GM12878 (cell line): ENCODE measurements around the gene FOXR1. TPM values are rescaled to one million over a fixed set of nuclear protein-coding genes. Genes with fewer than 3 reads are reported as not detected.
A peak's percentile ranks its signal among the peaks of the same experiment; 100 is the strongest.

Experiments used
- ATF7 ChIP-seq: fragments of 450-650 bp; IDR thresholded peaks from 2 replicates; pipeline ENCODE4 v1.6.1; 2016; ENCODE audit warnings: low read depth, mild to moderate bottlenecking
- CBFB ChIP-seq: IDR thresholded peaks from 2 replicates; pipeline ENCODE4 v1.6.1; 2016; ENCODE audit warnings: antibody characterized with exemption, low read depth
- CREB1 ChIP-seq: IDR thresholded peaks from 2 replicates; pipeline ENCODE4 v1.6.1; 2012; ENCODE audit warnings: low read depth, mild to moderate bottlenecking, inconsistent platforms
- FOXK2 ChIP-seq: fragments of 450-650 bp; IDR thresholded peaks from 2 replicates; pipeline ENCODE4 v1.6.1; 2017; ENCODE audit warnings: mild to moderate bottlenecking, moderate library complexity
- GATAD2B ChIP-seq: fragments of 450-650 bp; conservative IDR thresholded peaks from 2 replicates; pipeline ENCODE4 v1.6.1; 2017; ENCODE audit warnings: low read depth, mild to moderate bottlenecking, moderate library complexity
- HDAC6 ChIP-seq: fragments of 200-600 bp; sonication (generic); IDR thresholded peaks from one replicate; pipeline ENCODE4 v1.8.0; 2017; ENCODE audit warnings: antibody characterized with exemption; ENCODE audit not compliant: unreplicated experiment
- IKZF2 ChIP-seq, 2 experiments: fragments of 450-650 bp; IDR thresholded peaks; 2 replicates each; pipeline ENCODE4 v1.6.1; 2017; ENCODE audit warnings: mild to moderate bottlenecking in 2 of 2, moderate library complexity in 2 of 2
- MTA3 ChIP-seq: IDR thresholded peaks from 2 replicates; pipeline ENCODE4 v1.6.1; 2012; ENCODE audit warnings: low read length, inconsistent platforms, borderline replicate concordance
- NFXL1 ChIP-seq: fragments of 450-650 bp; IDR thresholded peaks from 2 replicates; pipeline ENCODE4 v1.6.1; 2017; ENCODE audit warnings: antibody characterized with exemption, mild to moderate bottlenecking, borderline replicate concordance
- RUNX3 ChIP-seq: IDR thresholded peaks from 2 replicates; pipeline ENCODE4 v1.6.1; 2012; ENCODE audit warnings: low read length, inconsistent platforms
- SIN3A ChIP-seq: IDR thresholded peaks from 2 replicates; pipeline ENCODE4 v1.6.1; 2012; ENCODE audit warnings: low read depth, low read length, improper control_type of control experiment
- SMAD1 ChIP-seq: fragments of 450-650 bp; IDR thresholded peaks from 2 replicates; pipeline ENCODE4 v1.6.1; 2018; ENCODE audit warnings: mild to moderate bottlenecking, low read depth; ENCODE audit not compliant: partially characterized antibody
- SMC3 ChIP-seq: IDR thresholded peaks from 2 replicates; pipeline ENCODE4 v1.6.1; 2011; ENCODE audit warnings: low read length, improper control_type of control experiment, borderline replicate concordance
- SUZ12 ChIP-seq: fragments of 200-600 bp; sonication (generic); IDR thresholded peaks from one replicate; pipeline ENCODE4 v1.6.1; 2018; ENCODE audit warnings: antibody characterized with exemption, mild to moderate bottlenecking; ENCODE audit not compliant: unreplicated experiment
- ZBED1 ChIP-seq: IDR thresholded peaks from 2 replicates; pipeline ENCODE4 v1.6.1; 2016; ENCODE audit warnings: borderline replicate concordance
- ZNF384 ChIP-seq: IDR thresholded peaks from 2 replicates; pipeline ENCODE4 v1.6.1; 2012; ENCODE audit warnings: low read depth, mild to moderate bottlenecking, low read length, improper control_type of control experiment, borderline replicate concordance
- ZSCAN29 ChIP-seq: fragments of 450-650 bp; IDR thresholded peaks from 2 replicates; pipeline ENCODE4 v1.6.1; 2017; ENCODE audit warnings: mild to moderate bottlenecking, moderate library complexity
- polyA plus RNA-seq, 11 experiments: library from polyadenylated mRNA; depleted of rRNA in 4 of 11; unstranded in 6 of 11; stranded (reverse) in 5 of 11; fragments of >200 nt; fragmentation: Nextera tagmentation in 4 of 11; fragmentation: Illumina TruSeq in 1 of 11; extraction: Ambion mirVana in 4 of 11; extraction: Trizol in 1 of 11; gene quantifications; 1 replicate in 1 of 11; 2 replicates in 10 of 11; pipeline versions ENCODE4 v1.2.1 to v1.2.3, GENCODE V29; 2011 to 2016; ENCODE audit warnings: inconsistent platforms in 2 of 11, missing spikeins in 2 of 11, low read depth in 1 of 11
- total RNA-seq, 4 experiments: library from RNA; depleted of rRNA in 3 of 4; stranded (reverse); fragments of >200 nt in 3 of 4; fragmentation: Illumina TruSeq in 1 of 4; extraction: Trizol in 1 of 4; gene quantifications; 2 replicates each; pipeline versions ENCODE4 v1.2.1 to v1.2.3, GENCODE V29; 2013 to 2021
- TF ChIP-seq, protein P1 (sequence below): fragments of 450-650 bp; IDR thresholded peaks from 2 replicates; pipeline ENCODE4 v1.6.1; 2017; ENCODE audit warnings: mild to moderate bottlenecking, moderate library complexity
- TF ChIP-seq, protein P2 (sequence below): fragments of 450-650 bp; IDR thresholded peaks from 2 replicates; pipeline ENCODE4 v1.6.1; 2016; ENCODE audit warnings: mild to moderate bottlenecking
- TF ChIP-seq, protein P3 (sequence below): fragments of 150-350 bp; IDR thresholded peaks from 2 replicates; pipeline ENCODE4 v1.6.1; 2016; ENCODE audit warnings: low read depth, low read length

Gene FOXR1
- total and polyA plus RNA-seq, 10 of the 15 experiments (the other 5 are each of a cell fraction or from before 2014, with no cell fraction given) = not detected

DNA sequence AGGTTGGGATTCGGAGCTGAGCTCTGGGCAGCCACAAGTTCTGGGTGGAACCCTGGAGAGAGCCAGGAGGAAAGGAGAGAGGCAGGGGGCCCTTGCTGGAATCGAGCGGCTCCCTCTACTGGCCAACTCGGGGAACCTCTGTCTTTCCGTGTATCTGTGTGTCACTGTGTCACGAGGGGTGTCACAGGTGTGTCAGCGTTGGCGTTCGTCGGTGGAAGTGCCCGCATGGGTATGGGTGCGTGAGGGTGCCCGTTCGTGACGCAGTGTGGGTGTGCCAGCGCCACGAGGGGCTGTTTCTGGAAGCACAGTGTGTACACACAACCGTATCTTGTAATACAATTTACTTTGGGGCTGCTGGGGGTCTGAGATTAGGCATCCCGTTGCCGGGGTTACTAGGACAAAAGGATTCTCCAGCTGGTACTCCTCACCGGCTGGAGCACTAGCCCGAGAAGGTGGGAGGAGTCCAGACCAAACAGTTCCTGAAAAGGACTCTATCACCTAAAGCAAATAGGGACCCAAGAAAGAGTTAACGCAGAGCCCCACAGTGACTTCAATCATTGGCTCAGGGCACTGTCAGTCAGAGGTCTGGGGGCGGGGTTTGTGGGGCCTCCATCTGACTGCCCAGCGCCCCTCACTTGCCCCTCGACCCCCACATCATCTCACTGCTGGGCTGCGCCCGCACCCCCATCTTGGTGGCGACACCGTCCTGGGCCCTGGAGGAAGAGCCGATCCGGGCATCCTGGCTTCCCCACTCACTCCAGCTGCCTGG, 43.3 kb upstream of the FOXR1 start (continued):
- TF ChIP-seq, protein P1, sequence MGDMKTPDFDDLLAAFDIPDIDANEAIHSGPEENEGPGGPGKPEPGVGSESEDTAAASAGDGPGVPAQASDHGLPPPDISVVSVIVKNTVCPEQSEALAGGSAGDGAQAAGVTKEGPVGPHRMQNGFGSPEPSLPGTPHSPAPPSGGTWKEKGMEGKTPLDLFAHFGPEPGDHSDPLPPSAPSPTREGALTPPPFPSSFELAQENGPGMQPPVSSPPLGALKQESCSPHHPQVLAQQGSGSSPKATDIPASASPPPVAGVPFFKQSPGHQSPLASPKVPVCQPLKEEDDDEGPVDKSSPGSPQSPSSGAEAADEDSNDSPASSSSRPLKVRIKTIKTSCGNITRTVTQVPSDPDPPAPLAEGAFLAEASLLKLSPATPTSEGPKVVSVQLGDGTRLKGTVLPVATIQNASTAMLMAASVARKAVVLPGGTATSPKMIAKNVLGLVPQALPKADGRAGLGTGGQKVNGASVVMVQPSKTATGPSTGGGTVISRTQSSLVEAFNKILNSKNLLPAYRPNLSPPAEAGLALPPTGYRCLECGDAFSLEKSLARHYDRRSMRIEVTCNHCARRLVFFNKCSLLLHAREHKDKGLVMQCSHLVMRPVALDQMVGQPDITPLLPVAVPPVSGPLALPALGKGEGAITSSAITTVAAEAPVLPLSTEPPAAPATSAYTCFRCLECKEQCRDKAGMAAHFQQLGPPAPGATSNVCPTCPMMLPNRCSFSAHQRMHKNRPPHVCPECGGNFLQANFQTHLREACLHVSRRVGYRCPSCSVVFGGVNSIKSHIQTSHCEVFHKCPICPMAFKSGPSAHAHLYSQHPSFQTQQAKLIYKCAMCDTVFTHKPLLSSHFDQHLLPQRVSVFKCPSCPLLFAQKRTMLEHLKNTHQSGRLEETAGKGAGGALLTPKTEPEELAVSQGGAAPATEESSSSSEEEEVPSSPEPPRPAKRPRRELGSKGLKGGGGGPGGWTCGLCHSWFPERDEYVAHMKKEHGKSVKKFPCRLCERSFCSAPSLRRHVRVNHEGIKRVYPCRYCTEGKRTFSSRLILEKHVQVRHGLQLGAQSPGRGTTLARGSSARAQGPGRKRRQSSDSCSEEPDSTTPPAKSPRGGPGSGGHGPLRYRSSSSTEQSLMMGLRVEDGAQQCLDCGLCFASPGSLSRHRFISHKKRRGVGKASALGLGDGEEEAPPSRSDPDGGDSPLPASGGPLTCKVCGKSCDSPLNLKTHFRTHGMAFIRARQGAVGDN = peak; percentile 62
- no peak for TF ChIP-seq ZSCAN29
- TF ChIP-seq ZNF384 = peak; percentile 28; the same call in 1 of the 2 replicates
- peak; percentile 72 for TF ChIP-seq ATF7
- TF ChIP-seq NFXL1 = no peak
- TF ChIP-seq RUNX3 = no peak
- TF ChIP-seq GATAD2B = peak; percentile 92
- TF ChIP-seq, protein P2, sequence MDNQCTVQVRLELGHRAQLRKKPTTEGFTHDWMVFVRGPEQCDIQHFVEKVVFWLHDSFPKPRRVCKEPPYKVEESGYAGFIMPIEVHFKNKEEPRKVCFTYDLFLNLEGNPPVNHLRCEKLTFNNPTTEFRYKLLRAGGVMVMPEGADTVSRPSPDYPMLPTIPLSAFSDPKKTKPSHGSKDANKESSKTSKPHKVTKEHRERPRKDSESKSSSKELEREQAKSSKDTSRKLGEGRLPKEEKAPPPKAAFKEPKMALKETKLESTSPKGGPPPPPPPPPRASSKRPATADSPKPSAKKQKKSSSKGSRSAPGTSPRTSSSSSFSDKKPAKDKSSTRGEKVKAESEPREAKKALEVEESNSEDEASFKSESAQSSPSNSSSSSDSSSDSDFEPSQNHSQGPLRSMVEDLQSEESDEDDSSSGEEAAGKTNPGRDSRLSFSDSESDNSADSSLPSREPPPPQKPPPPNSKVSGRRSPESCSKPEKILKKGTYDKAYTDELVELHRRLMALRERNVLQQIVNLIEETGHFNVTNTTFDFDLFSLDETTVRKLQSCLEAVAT = peak; percentile 69
- TF ChIP-seq MTA3 = no peak
- no peak for TF ChIP-seq SUZ12
- peak; percentile 60 for TF ChIP-seq SIN3A
- TF ChIP-seq, protein P3, sequence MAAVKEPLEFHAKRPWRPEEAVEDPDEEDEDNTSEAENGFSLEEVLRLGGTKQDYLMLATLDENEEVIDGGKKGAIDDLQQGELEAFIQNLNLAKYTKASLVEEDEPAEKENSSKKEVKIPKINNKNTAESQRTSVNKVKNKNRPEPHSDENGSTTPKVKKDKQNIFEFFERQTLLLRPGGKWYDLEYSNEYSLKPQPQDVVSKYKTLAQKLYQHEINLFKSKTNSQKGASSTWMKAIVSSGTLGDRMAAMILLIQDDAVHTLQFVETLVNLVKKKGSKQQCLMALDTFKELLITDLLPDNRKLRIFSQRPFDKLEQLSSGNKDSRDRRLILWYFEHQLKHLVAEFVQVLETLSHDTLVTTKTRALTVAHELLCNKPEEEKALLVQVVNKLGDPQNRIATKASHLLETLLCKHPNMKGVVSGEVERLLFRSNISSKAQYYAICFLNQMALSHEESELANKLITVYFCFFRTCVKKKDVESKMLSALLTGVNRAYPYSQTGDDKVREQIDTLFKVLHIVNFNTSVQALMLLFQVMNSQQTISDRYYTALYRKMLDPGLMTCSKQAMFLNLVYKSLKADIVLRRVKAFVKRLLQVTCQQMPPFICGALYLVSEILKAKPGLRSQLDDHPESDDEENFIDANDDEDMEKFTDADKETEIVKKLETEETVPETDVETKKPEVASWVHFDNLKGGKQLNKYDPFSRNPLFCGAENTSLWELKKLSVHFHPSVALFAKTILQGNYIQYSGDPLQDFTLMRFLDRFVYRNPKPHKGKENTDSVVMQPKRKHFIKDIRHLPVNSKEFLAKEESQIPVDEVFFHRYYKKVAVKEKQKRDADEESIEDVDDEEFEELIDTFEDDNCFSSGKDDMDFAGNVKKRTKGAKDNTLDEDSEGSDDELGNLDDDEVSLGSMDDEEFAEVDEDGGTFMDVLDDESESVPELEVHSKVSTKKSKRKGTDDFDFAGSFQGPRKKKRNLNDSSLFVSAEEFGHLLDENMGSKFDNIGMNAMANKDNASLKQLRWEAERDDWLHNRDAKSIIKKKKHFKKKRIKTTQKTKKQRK = no peak
- peak; percentile 63 for TF ChIP-seq SMC3
- TF ChIP-seq SMAD1 = no peak
- TF ChIP-seq CREB1 = no peak
- TF ChIP-seq ZBED1 = no peak
- TF ChIP-seq IKZF2 (IDR thresholded peaks at IDR 0.05) = peak; percentile 61 to 75
- TF ChIP-seq CBFB = no peak
- TF ChIP-seq HDAC6 = no peak
- TF ChIP-seq FOXK2 = no peak
